Loucy (cell line): Measurements from ENCODE around the gene MYH7.

Source experiments
- EZH2phosphoT487 ChIP-seq: fragments of 200-600 bp; IDR thresholded peaks from 2 replicates; pipeline ENCODE4 v1.6.1; 2018; ENCODE audit warnings: antibody characterized with exemption, mild to moderate bottlenecking, moderate library complexity, borderline replicate concordance
- TF ChIP-seq, protein P1 (sequence below): fragments of 200-600 bp; sonication (generic); conservative IDR thresholded peaks from 2 replicates; pipeline ENCODE4 v1.5.1; 2014; ENCODE audit warnings: mild to moderate bottlenecking, antibody characterized with exemption, low read length

DNA sequence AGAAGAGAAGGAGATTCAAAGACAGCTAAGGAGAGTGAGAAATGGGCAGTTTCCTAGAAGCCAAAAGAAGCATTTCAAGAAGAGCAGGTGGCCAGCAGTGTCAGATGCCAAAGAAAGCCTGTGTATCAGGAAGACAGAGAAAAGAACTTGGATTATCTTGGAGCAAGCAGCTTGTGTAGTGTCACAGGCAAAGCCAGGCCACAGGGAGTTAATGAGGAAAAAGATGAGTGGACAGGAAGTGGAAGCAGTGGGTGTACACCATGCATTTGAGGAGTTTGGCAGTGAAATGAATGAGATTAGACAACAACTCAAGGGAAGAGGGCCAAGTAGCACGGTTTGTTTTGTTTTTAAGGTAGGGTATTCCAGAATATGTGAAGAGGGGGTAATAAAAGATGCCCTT is 5.6 kb upstream of the MYH7 start:
- TF ChIP-seq, protein P1, sequence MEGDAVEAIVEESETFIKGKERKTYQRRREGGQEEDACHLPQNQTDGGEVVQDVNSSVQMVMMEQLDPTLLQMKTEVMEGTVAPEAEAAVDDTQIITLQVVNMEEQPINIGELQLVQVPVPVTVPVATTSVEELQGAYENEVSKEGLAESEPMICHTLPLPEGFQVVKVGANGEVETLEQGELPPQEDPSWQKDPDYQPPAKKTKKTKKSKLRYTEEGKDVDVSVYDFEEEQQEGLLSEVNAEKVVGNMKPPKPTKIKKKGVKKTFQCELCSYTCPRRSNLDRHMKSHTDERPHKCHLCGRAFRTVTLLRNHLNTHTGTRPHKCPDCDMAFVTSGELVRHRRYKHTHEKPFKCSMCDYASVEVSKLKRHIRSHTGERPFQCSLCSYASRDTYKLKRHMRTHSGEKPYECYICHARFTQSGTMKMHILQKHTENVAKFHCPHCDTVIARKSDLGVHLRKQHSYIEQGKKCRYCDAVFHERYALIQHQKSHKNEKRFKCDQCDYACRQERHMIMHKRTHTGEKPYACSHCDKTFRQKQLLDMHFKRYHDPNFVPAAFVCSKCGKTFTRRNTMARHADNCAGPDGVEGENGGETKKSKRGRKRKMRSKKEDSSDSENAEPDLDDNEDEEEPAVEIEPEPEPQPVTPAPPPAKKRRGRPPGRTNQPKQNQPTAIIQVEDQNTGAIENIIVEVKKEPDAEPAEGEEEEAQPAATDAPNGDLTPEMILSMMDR: no peak
- no peak for TF ChIP-seq EZH2phosphoT487
